CD4-positive, CD25-positive, alpha-beta regulatory T cell (primary cell): ENCODE results near the gene KATNB1. TPM values are rescaled to one million over a fixed set of nuclear protein-coding genes. Genes with fewer than 3 reads are reported as not detected.

ENCODE experiments used
- ATAC-seq, 2 donors: fragments of 150-1000 bp; cut with Tn5 transposase; one replicate each; pipeline ENCODE4 v1.10.0; 2021; ENCODE audit warnings: low read depth in 2 of 2, moderate number of reproducible peaks in 2 of 2, moderate library complexity in 1 of 2
- DNase-seq, 3 donors: peaks; one replicate each; pipeline versions ENCODE4 v3.0.0 to v3.0.0-alpha.2; 2012 to 2022; ENCODE audit warnings: mixed read lengths in 1 of 3
- H3K27ac ChIP-seq: one replicate; pipeline ENCODE4 v1.7.0; 2013; ENCODE audit warnings: mild to moderate bottlenecking, low read length; ENCODE audit not compliant: insufficient read depth, poor library complexity, severe bottlenecking
- H3K27me3 ChIP-seq: one replicate; pipeline ENCODE4 v1.7.0; 2013; ENCODE audit warnings: low read length; ENCODE audit not compliant: control insufficient read depth, insufficient read depth
- H3K36me3 ChIP-seq: one replicate; pipeline ENCODE4 v1.7.0; 2013; ENCODE audit warnings: mild to moderate bottlenecking, low read length, moderate library complexity; ENCODE audit not compliant: control insufficient read depth, insufficient read depth
- H3K4me1 ChIP-seq: 2 replicates; pipeline ENCODE4 v1.7.0; 2013; ENCODE audit warnings: mild to moderate bottlenecking, low read length; ENCODE audit not compliant: insufficient read depth, control insufficient read depth, poor library complexity, severe bottlenecking
- H3K4me3 ChIP-seq: one replicate; pipeline ENCODE4 v1.7.0; 2013; ENCODE audit warnings: low read depth, mild to moderate bottlenecking, low read length, moderate library complexity
- H3K9me3 ChIP-seq, 2 experiments: 1 replicate in 1 of 2; 2 replicates in 1 of 2; pipeline ENCODE4 v1.7.0; 2013; ENCODE audit warnings: low read length in 2 of 2, mild to moderate bottlenecking in 1 of 2, moderate library complexity in 1 of 2; ENCODE audit not compliant: control insufficient read depth in 2 of 2
- H3K27ac Mint-ChIP-seq, 3 donors: one replicate each; pipeline ENCODE4 v1.8.0; 2020 to 2022; ENCODE audit warnings: mild to moderate bottlenecking in 3 of 3, mixed read lengths in 3 of 3, moderate library complexity in 2 of 3
- H3K27me3 Mint-ChIP-seq: one replicate; pipeline ENCODE4 v1.8.0; 2022; ENCODE audit warnings: mild to moderate bottlenecking, mixed read lengths
- H3K36me3 Mint-ChIP-seq: one replicate; pipeline ENCODE4 v1.8.0; 2020; ENCODE audit warnings: mixed read lengths
- H3K4me1 Mint-ChIP-seq, 4 donors: one replicate each; pipeline ENCODE4 v1.8.0; 2020 to 2022; ENCODE audit warnings: mixed read lengths in 4 of 4, mild to moderate bottlenecking in 1 of 4
- H3K4me3 Mint-ChIP-seq, 4 donors: one replicate each; pipeline ENCODE4 v1.8.0; 2020 to 2022; ENCODE audit warnings: mild to moderate bottlenecking in 4 of 4, mixed read lengths in 4 of 4, moderate library complexity in 3 of 4
- H3K9me3 Mint-ChIP-seq, 7 donors: one replicate each; pipeline ENCODE4 v1.8.0; 2020 to 2022; ENCODE audit warnings: mixed read lengths in 7 of 7, mild to moderate bottlenecking in 3 of 7, moderate library complexity in 2 of 7
- polyA plus RNA-seq, 4 donors: library from polyadenylated mRNA; unstranded; fragments of 300-500 nt; fragmentation: Illumina TruSeq; gene quantifications; one replicate each; pipeline ENCODE4 v1.2.3, GENCODE V29; 2021
- total RNA-seq: library from RNA; stranded (reverse); gene quantifications from one replicate; pipeline ENCODE4 v1.2.3, GENCODE V29; 2022

Gene KATNB1
- total RNA-seq: 16.4 TPM
- polyA plus RNA-seq: 10 to 100 TPM; 12.8 to 20.3 (median 18.7) TPM

- Mint-ChIP-seq H3K4me1 (peaks cover 0 to 42% (median 17%) of the 10 kb centered on the region in 4 donors), H3K27ac (peak within 1 kb of the TSS; percentile 97 to 98 (median 98)), H3K36me3 (peaks cover 9% of the 10 kb centered on the region), H3K4me3 (peak within 1 kb of the TSS; percentile 90 to 99 (median 98)), H3K27me3 (peaks cover 6% of the 10 kb centered on the region), H3K9me3 (peaks cover 0 to 6% (median 0%) of the 10 kb centered on the region in 7 donors)
- peak within 1 kb of the TSS; percentile 89 for H3K4me3 ChIP-seq
- peak in 1 of 2 donors; percentile 5 for ATAC-seq
- H3K9me3 ChIP-seq: no peaks in the 10 kb centered on the region
- peak within 1 kb of the TSS; percentile 79 for H3K27ac ChIP-seq
- H3K4me1 ChIP-seq: peaks cover 23% of the 10 kb centered on the region
- H3K36me3 ChIP-seq: no peaks in the 10 kb centered on the region
- no peaks in the 10 kb centered on the region for H3K27me3 ChIP-seq
- no peak for DNase-seq
These were observed at the start of gene KATNB1 for GRCh38 chr16:57735755-57736418. Gene KATNB1 (plus strand): TSS chr16:57735770. CDS start chr16:57737244, 1,474 bp downstream.

GRCh38 chr16:57686577-57686976, 49.0 kb upstream of the KATNB1 start:
- DNase-seq (no peak), ATAC-seq (no peak)
- Histone ChIP-seq H3K27me3 (no peaks in the 10 kb centered on the region), H3K9me3 (no peaks in the 10 kb centered on the region), H3K4me1 (peaks cover 7% of the 10 kb centered on the region), H3K4me3 (no peak overlapping the region), H3K27ac (no peak overlapping the region), H3K36me3 (no peaks in the 10 kb centered on the region)
- H3K36me3 Mint-ChIP-seq: no peaks in the 10 kb centered on the region
- peaks cover 0 to 11% (median 3%) of the 10 kb centered on the region in 4 donors for H3K4me1 Mint-ChIP-seq
- no peak overlapping the region for H3K4me3 Mint-ChIP-seq
- H3K27ac Mint-ChIP-seq: no peak overlapping the region
- peaks cover 0 to 2% (median 0%) of the 10 kb centered on the region in 7 donors for H3K9me3 Mint-ChIP-seq
- no peaks in the 10 kb centered on the region for H3K27me3 Mint-ChIP-seq

- Histone ChIP-seq H3K4me3 (no peak overlapping the region), H3K36me3 (no peaks in the 10 kb centered on the region), H3K9me3 (no peaks in the 10 kb centered on the region), H3K4me1 (peaks cover 7% of the 10 kb centered on the region), H3K27ac (no peak overlapping the region), H3K27me3 (no peaks in the 10 kb centered on the region)
- no peak overlapping the region for H3K27ac Mint-ChIP-seq
- peaks cover 0 to 11% (median 3%) of the 10 kb centered on the region in 4 donors for H3K4me1 Mint-ChIP-seq
- peaks cover 0 to 2% (median 0%) of the 10 kb centered on the region in 7 donors for H3K9me3 Mint-ChIP-seq
- ATAC-seq (no peak), DNase-seq (no peak)
- H3K36me3 Mint-ChIP-seq: no peaks in the 10 kb centered on the region
- H3K4me3 Mint-ChIP-seq: no peak overlapping the region
- H3K27me3 Mint-ChIP-seq: no peaks in the 10 kb centered on the region
These were observed 48.1 kb upstream of the KATNB1 start for GRCh38 chr16:57687363-57687929.

GRCh38 chr16:57688487-57688986, 47.0 kb upstream of the KATNB1 start:
- ATAC-seq (no peak), DNase-seq (no peak)
- Mint-ChIP-seq H3K36me3 (no peaks in the 10 kb centered on the region), H3K4me1 (peaks cover 0 to 11% (median 3%) of the 10 kb centered on the region in 4 donors), H3K27me3 (no peaks in the 10 kb centered on the region), H3K4me3 (no peak overlapping the region), H3K27ac (no peak overlapping the region), H3K9me3 (peaks cover 0 to 2% (median 0%) of the 10 kb centered on the region in 7 donors)
- Histone ChIP-seq H3K4me1 (peaks cover 7% of the 10 kb centered on the region), H3K27me3 (no peaks in the 10 kb centered on the region), H3K9me3 (no peaks in the 10 kb centered on the region), H3K36me3 (no peaks in the 10 kb centered on the region), H3K4me3 (no peak overlapping the region), H3K27ac (no peak overlapping the region)

- H3K36me3 Mint-ChIP-seq: no peaks in the 10 kb centered on the region
- H3K27ac Mint-ChIP-seq: peak overlapping the region in 2 of 3 donors; percentile 53 to 85
- DNase-seq (no peak), ATAC-seq (no peak)
- H3K27me3 ChIP-seq: no peaks in the 10 kb centered on the region
- peaks cover 0 to 11% (median 3%) of the 10 kb centered on the region in 4 donors for H3K4me1 Mint-ChIP-seq
- H3K27me3 Mint-ChIP-seq: no peaks in the 10 kb centered on the region
- H3K4me1 ChIP-seq: peaks cover 7% of the 10 kb centered on the region
- H3K4me3 ChIP-seq: no peak overlapping the region
- H3K9me3 ChIP-seq: no peaks in the 10 kb centered on the region
- H3K36me3 ChIP-seq: no peaks in the 10 kb centered on the region
- H3K9me3 Mint-ChIP-seq: peaks cover 0 to 2% (median 0%) of the 10 kb centered on the region in 7 donors
- H3K27ac ChIP-seq: no peak overlapping the region
- H3K4me3 Mint-ChIP-seq: no peak overlapping the region
These were observed 46.4 kb upstream of the KATNB1 start for GRCh38 chr16:57688987-57689761.

- Histone ChIP-seq H3K36me3 (no peaks in the 10 kb centered on the region), H3K4me1 (peaks cover 7% of the 10 kb centered on the region), H3K27me3 (no peaks in the 10 kb centered on the region), H3K27ac (no peak overlapping the region), H3K9me3 (no peaks in the 10 kb centered on the region), H3K4me3 (no peak overlapping the region)
- H3K4me3 Mint-ChIP-seq: no peak overlapping the region
- peaks cover 0 to 2% (median 0%) of the 10 kb centered on the region in 7 donors for H3K9me3 Mint-ChIP-seq
- peak; percentile 32 to 44 for ATAC-seq
- H3K27me3 Mint-ChIP-seq: peaks cover 4% of the 10 kb centered on the region
- no peaks in the 10 kb centered on the region for H3K36me3 Mint-ChIP-seq
- peak in 2 of 3 donors; percentile 1 to 61 for DNase-seq
- peaks cover 0 to 17% (median 4%) of the 10 kb centered on the region in 4 donors for H3K4me1 Mint-ChIP-seq
- peak overlapping the region in 2 of 3 donors; percentile 33 to 60 for H3K27ac Mint-ChIP-seq
These were observed 45.6 kb upstream of the KATNB1 start for GRCh38 chr16:57689762-57690558.
